ENCODE data around the gene NFATC2. TPM values are rescaled to one million over a fixed set of nuclear protein-coding genes. Genes with fewer than 3 reads are reported as not detected.

Gene NFATC2
- total RNA-seq, 1 experiment from 2014 or later = 0.61 TPM

DNA sequence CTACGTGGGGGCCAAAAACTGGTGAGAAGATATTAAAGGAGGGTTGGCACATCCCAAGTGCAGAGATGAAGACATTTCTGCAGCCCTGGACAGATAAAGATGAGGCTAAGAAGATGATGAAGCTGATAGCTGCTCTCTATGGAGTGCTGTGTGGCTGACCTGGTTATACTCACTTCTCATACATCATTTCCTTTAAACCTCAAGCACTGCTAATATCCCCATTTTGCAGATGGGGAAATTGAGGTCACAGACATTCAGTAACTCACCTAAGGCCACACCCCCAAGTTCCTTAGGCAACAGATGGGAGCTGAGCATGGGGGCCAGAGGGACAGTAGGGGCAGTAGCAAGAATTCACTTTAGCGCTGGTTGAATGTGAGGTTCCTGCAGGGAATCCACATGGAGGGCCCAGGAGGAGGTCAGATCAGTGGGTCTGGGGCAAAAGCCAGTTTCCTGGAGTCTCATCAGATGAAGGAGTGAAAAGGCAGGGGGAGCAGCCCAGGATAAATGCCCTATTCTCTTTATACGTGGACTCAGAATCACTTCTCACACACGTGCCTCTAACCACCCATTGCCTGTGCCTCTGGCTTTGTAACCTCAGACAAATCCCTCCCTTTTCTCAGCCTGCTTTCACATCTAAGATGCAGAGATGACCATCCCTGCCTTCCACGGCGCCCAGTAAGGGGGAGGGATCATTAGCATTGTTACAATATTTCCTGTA lies 125.8 kb downstream of the NFATC2 start:
- no peak for DNase-seq
- Histone ChIP-seq H4K91ac (ENCODE audit: insufficient read length, low read depth, low read length) (no peak overlapping the region), H3K79me2 (ENCODE audit: insufficient read depth, low read length) (no peaks in the 10 kb centered on the region), H2AK5ac (ENCODE audit: insufficient read length, low read length) (no peak overlapping the region), H3K4me2 (ENCODE audit: insufficient read depth, insufficient read length, low read length) (no peak overlapping the region), H3K9me3 (ENCODE audit: control insufficient read depth, low read depth, low read length) (no peaks in the 10 kb centered on the region), H3K18ac (ENCODE audit: insufficient read length, low read depth, low read length) (no peak overlapping the region), H3K4me1 (ENCODE audit: insufficient read depth, low read length) (no peaks in the 10 kb centered on the region), H4K20me1 (ENCODE audit: control insufficient read depth, insufficient read depth, insufficient read length) (no peaks in the 10 kb centered on the region), H3K4ac (ENCODE audit: low read depth, low read length) (no peak overlapping the region), H2AFZ (ENCODE audit: low read length) (no peak overlapping the region), H3K23ac (ENCODE audit: insufficient read length, low read depth, low read length) (no peak overlapping the region), H3K14ac (ENCODE audit: insufficient read depth, low read length) (no peak overlapping the region), H2BK20ac (ENCODE audit: low read depth, low read length, poor library complexity, severe bottlenecking) (no peak overlapping the region), H4K8ac (replicated peaks; ENCODE audit: insufficient read length, low read depth, low read length) (no peak overlapping the region), H4K5ac (ENCODE audit: insufficient read length, low read depth, low read length) (no peak overlapping the region), H3T11ph (ENCODE audit: low read length) (no peak overlapping the region), H3K23me2 (ENCODE audit: insufficient read length, low read depth, low read length, poor library complexity, severe bottlenecking) (no peaks in the 10 kb centered on the region), H2BK120ac (ENCODE audit: low read depth, low read length, poor library complexity, severe bottlenecking) (no peak overlapping the region), H2BK5ac (ENCODE audit: insufficient read length, low read length) (no peak overlapping the region), H3K27me3 (ENCODE audit: insufficient read depth, low read length) (no peaks in the 10 kb centered on the region), H2BK15ac (ENCODE audit: low read depth, low read length) (no peak overlapping the region), H2BK12ac (ENCODE audit: insufficient read length, low read depth, low read length) (no peak overlapping the region), H3K9ac (ENCODE audit: extremely low read depth, insufficient read length, low read length) (no peak overlapping the region), H3K27ac (ENCODE audit: insufficient read length, low read depth, low read length) (no peak overlapping the region), H3K79me1 (ENCODE audit: insufficient read depth, low read depth, low read length, poor library complexity, severe bottlenecking) (no peaks in the 10 kb centered on the region), H3K56ac (ENCODE audit: insufficient read length, low read depth, low read length) (no peak overlapping the region)
- no peaks in the 10 kb centered on the region for H3K36me3 Mint-ChIP-seq (ENCODE audit: insufficient read depth in 1 of 3, low read depth in 3 of 3)
- no peak overlapping the region for H3K4me3 Mint-ChIP-seq
- WGBS (ENCODE audit: extremely low coverage, insufficient read length, low lambda C conversion rate) = no CpG with 5 or more reads among the region's 6 CpGs
- H3K27me3 Mint-ChIP-seq (ENCODE audit: low read depth) = peaks cover 4% of the 10 kb centered on the region
- no peaks in the 10 kb centered on the region for H3K9me3 Mint-ChIP-seq
- no peak overlapping the region for H3K27ac Mint-ChIP-seq
- peaks cover 20 to 23% of the 10 kb centered on the region in 2 experiments for H3K4me1 Mint-ChIP-seq
- no peak for TF ChIP-seq CTCF (conservative IDR thresholded peaks at IDR 0.05)
